ENCODE results near the gene CYREN. TPM values are rescaled to one million over a fixed set of nuclear protein-coding genes. Genes with fewer than 3 reads are reported as not detected.

CYREN gene
- total RNA-seq, 1 donor from 2014 or later = 33.3 TPM

GRCh38 chr7:135192914-135193536 lies 22.5 kb upstream of the CYREN start:
- Mint-ChIP-seq H3K4me3 (ENCODE audit: unreplicated experiment) (no peak overlapping the region), H3K36me3 (ENCODE audit: unreplicated experiment) (no peaks in the 10 kb centered on the region), H3K9me3 (ENCODE audit: unreplicated experiment) (peaks cover 3% of the 10 kb centered on the region), H3K27ac (ENCODE audit: unreplicated experiment) (no peak overlapping the region), H3K27me3 (ENCODE audit: unreplicated experiment) (no peaks in the 10 kb centered on the region), H3K4me1 (ENCODE audit: low read depth, unreplicated experiment) (peaks cover 6% of the 10 kb centered on the region)
- no peak for DNase-seq
- TF ChIP-seq CTCF (IDR thresholded peaks at IDR 0.05; ENCODE audit: partially characterized antibody, unreplicated experiment) = no peak

GRCh38 chr7:135190703-135191102 lies 20.2 kb upstream of the CYREN start:
- no peak overlapping the region for H3K27ac Mint-ChIP-seq (ENCODE audit: unreplicated experiment)

GRCh38 chr7:135189961-135190360 lies 19.5 kb upstream of the CYREN start:
- no peak for TF ChIP-seq CTCF (IDR thresholded peaks at IDR 0.05; ENCODE audit: partially characterized antibody, unreplicated experiment)
- DNase-seq = no peak
- H3K4me1 Mint-ChIP-seq (ENCODE audit: low read depth, unreplicated experiment) = peaks cover 2% of the 10 kb centered on the region

More at GRCh38 chr7:135190703-135191102, 20.2 kb upstream of the CYREN start:
- H3K9me3 Mint-ChIP-seq (ENCODE audit: unreplicated experiment) = peaks cover 3% of the 10 kb centered on the region
- peaks cover 6% of the 10 kb centered on the region for H3K4me1 Mint-ChIP-seq (ENCODE audit: low read depth, unreplicated experiment)
- H3K27me3 Mint-ChIP-seq (ENCODE audit: unreplicated experiment) = no peaks in the 10 kb centered on the region
- no peak for TF ChIP-seq CTCF (IDR thresholded peaks at IDR 0.05; ENCODE audit: partially characterized antibody, unreplicated experiment)
- no peak for DNase-seq
- no peaks in the 10 kb centered on the region for H3K36me3 Mint-ChIP-seq (ENCODE audit: unreplicated experiment)
- H3K4me3 Mint-ChIP-seq (ENCODE audit: unreplicated experiment) = no peak overlapping the region

GRCh38 chr7:135189221-135189662 lies 18.7 kb upstream of the CYREN start:
- no peak overlapping the region for H3K4me3 Mint-ChIP-seq (ENCODE audit: unreplicated experiment)
- H3K36me3 Mint-ChIP-seq (ENCODE audit: unreplicated experiment) = peaks cover under 1% of the 10 kb centered on the region
- no peak for DNase-seq
- H3K27ac Mint-ChIP-seq (ENCODE audit: unreplicated experiment) = no peak overlapping the region
- no peaks in the 10 kb centered on the region for H3K4me1 Mint-ChIP-seq (ENCODE audit: low read depth, unreplicated experiment)
- TF ChIP-seq CTCF (IDR thresholded peaks at IDR 0.05; ENCODE audit: partially characterized antibody, unreplicated experiment) = no peak
- H3K27me3 Mint-ChIP-seq (ENCODE audit: unreplicated experiment) = no peaks in the 10 kb centered on the region
- H3K9me3 Mint-ChIP-seq (ENCODE audit: unreplicated experiment) = peaks cover 1% of the 10 kb centered on the region

More at GRCh38 chr7:135189961-135190360, 19.5 kb upstream of the CYREN start:
- H3K9me3 Mint-ChIP-seq (ENCODE audit: unreplicated experiment) = peaks cover 3% of the 10 kb centered on the region
- H3K27ac Mint-ChIP-seq (ENCODE audit: unreplicated experiment) = no peak overlapping the region
- no peaks in the 10 kb centered on the region for H3K36me3 Mint-ChIP-seq (ENCODE audit: unreplicated experiment)
- H3K27me3 Mint-ChIP-seq (ENCODE audit: unreplicated experiment) = no peaks in the 10 kb centered on the region
- H3K4me3 Mint-ChIP-seq (ENCODE audit: unreplicated experiment) = no peak overlapping the region

GRCh38 chr7:135188298-135188984 lies 17.9 kb upstream of the CYREN start:
- TF ChIP-seq CTCF (IDR thresholded peaks at IDR 0.05; ENCODE audit: partially characterized antibody, unreplicated experiment) = no peak

More at GRCh38 chr7:135188298-135188984, 17.9 kb upstream of the CYREN start:
- Mint-ChIP-seq H3K27me3 (ENCODE audit: unreplicated experiment) (no peaks in the 10 kb centered on the region), H3K36me3 (ENCODE audit: unreplicated experiment) (peaks cover 9% of the 10 kb centered on the region), H3K27ac (ENCODE audit: unreplicated experiment) (no peak overlapping the region), H3K9me3 (ENCODE audit: unreplicated experiment) (no peaks in the 10 kb centered on the region), H3K4me3 (ENCODE audit: unreplicated experiment) (no peak overlapping the region), H3K4me1 (ENCODE audit: low read depth, unreplicated experiment) (no peaks in the 10 kb centered on the region)
- DNase-seq = no peak
